Muscle layer of duodenum (tissue), 2 donors: ENCODE results near the gene NCAPG.

Experiments
- H3K27ac ChIP-seq: one replicate; pipeline ENCODE4 v1.7.0; 2013; ENCODE audit warnings: mild to moderate bottlenecking, low read length
- H3K27me3 ChIP-seq: one replicate; pipeline ENCODE4 v1.7.0; 2013; ENCODE audit warnings: low read depth, mild to moderate bottlenecking, control low read depth, low read length
- H3K36me3 ChIP-seq, 2 donors: one replicate each; pipeline ENCODE4 v1.7.0; 2013; ENCODE audit warnings: low read length in 2 of 2, control low read depth in 1 of 2, mild to moderate bottlenecking in 1 of 2; ENCODE audit not compliant: insufficient read depth in 2 of 2, control insufficient read depth in 1 of 2
- H3K4me1 ChIP-seq, 2 donors: one replicate each; pipeline ENCODE4 v1.7.0; 2013; ENCODE audit warnings: low read length in 2 of 2, mild to moderate bottlenecking in 2 of 2, control low read depth in 1 of 2, moderate library complexity in 1 of 2; ENCODE audit not compliant: insufficient read depth in 2 of 2, control insufficient read depth in 1 of 2
- H3K4me3 ChIP-seq, 2 donors: one replicate each; pipeline ENCODE4 v1.7.0; 2013; ENCODE audit warnings: low read length in 2 of 2, low read depth in 1 of 2, mild to moderate bottlenecking in 1 of 2
- H3K9me3 ChIP-seq, 2 donors: one replicate each; pipeline ENCODE4 v1.7.0; 2013; ENCODE audit warnings: low read length in 2 of 2, control low read depth in 1 of 2, mild to moderate bottlenecking in 1 of 2; ENCODE audit not compliant: control insufficient read depth in 1 of 2
- donor health status: healthy.

Gene NCAPG

DNA sequence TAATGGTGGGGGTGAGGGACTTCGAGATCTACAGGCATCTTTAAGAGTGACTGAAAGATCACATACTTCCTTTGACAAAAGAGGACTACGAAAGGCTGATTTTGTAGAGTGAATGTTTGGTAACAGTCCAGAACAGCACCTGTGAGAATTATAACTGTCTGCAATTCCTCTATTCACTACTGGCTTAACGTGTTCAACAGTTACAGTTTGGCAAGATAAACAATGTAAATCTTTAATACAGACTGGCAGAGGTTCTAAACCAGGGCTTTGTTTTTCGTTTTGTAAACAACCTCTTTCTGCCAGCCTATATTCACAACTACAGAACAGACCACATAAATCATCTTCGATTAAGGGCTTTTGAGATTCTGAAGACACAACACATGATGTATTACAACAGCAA lies 66.9 kb downstream of the NCAPG start:
- Histone ChIP-seq H3K27ac (no peak overlapping the region), H3K36me3 (no peaks in the 10 kb centered on the region), H3K4me1 (no peaks in the 10 kb centered on the region), H3K4me3 (no peak overlapping the region), H3K9me3 (no peaks in the 10 kb centered on the region), H3K27me3 (no peaks in the 10 kb centered on the region)

DNA sequence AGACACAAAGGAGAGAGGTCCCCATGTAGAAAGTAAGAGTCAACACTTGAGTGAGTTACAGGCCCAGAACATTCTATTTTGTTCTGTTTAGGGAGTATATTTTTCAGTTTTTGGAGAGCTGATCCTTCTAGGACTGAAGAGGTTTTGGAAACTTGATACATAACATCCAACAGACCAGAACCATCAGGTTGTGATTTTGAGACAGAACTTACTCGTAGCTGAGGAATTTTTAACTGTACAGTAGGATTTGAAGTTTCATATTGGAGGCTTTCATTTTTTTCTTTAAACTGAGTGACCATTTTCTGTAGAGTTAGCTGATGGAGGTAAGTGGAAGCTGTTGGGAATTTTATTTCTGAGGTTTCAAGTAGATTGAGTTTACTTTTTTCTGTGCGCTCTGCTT lies 73.3 kb downstream of the NCAPG start:
- Histone ChIP-seq H3K36me3 (peaks cover 0 to 3% of the 10 kb centered on the region in 2 donors), H3K4me1 (no peaks in the 10 kb centered on the region), H3K9me3 (no peaks in the 10 kb centered on the region), H3K27me3 (no peaks in the 10 kb centered on the region), H3K27ac (no peak overlapping the region), H3K4me3 (no peak overlapping the region)

GRCh38 chr4:17884511-17884910 lies 73.7 kb downstream of the NCAPG start:
- Histone ChIP-seq H3K4me3 (no peak overlapping the region), H3K27me3 (no peaks in the 10 kb centered on the region), H3K4me1 (no peaks in the 10 kb centered on the region), H3K27ac (no peak overlapping the region), H3K9me3 (no peaks in the 10 kb centered on the region), H3K36me3 (peaks cover 0 to 3% of the 10 kb centered on the region in 2 donors)

DNA sequence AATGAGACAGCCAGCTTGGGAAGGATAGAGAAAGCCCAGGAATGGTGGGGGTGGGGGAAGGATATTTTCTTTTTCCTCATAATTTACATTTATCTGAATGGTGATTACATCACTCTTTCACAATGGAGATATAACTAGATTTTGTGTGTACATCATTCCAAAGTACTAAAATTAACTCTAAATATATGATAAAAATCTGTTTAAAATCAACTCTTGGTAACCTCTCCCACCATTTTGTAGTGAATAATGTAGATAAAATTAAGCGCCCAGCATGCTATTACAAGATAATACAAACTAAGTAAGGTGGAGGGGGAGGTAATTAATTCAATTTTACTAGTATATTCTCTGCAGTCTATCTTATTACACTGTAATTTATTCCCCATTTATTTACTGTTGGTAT lies 78.9 kb downstream of the NCAPG start:
- Histone ChIP-seq H3K4me3 (no peak overlapping the region), H3K27me3 (no peaks in the 10 kb centered on the region), H3K27ac (no peak overlapping the region), H3K4me1 (no peaks in the 10 kb centered on the region), H3K9me3 (no peaks in the 10 kb centered on the region), H3K36me3 (peaks cover 0 to 2% of the 10 kb centered on the region in 2 donors)

DNA sequence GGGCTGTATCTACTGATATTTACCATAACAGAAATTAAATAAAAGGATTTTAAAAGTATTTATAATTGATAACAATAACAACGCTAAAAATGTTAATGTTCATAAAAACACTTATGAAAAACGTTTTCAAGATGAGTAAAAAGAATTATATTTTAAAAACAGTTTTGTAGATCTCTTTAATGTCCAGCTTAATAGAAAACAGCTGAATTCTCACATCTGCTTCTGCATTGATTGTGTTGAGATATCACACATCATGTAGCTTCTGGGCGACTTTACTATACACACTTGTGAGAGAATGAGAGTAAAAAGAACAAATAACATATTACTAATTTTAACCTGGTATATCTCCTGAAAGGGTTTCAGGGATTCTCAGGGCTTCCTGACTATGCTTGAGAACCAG lies 83.6 kb downstream of the NCAPG start:
- Histone ChIP-seq H3K27me3 (no peaks in the 10 kb centered on the region), H3K27ac (no peak overlapping the region), H3K9me3 (no peaks in the 10 kb centered on the region), H3K4me3 (no peak overlapping the region), H3K36me3 (no peaks in the 10 kb centered on the region), H3K4me1 (no peaks in the 10 kb centered on the region)
